ENCODE measurements around the gene LIPC. TPM values are rescaled to one million over a fixed set of nuclear protein-coding genes. Genes with fewer than 3 reads are reported as not detected.

The LIPC gene
- total RNA-seq, 1 donor from 2014 or later: 1.0 TPM

DNA sequence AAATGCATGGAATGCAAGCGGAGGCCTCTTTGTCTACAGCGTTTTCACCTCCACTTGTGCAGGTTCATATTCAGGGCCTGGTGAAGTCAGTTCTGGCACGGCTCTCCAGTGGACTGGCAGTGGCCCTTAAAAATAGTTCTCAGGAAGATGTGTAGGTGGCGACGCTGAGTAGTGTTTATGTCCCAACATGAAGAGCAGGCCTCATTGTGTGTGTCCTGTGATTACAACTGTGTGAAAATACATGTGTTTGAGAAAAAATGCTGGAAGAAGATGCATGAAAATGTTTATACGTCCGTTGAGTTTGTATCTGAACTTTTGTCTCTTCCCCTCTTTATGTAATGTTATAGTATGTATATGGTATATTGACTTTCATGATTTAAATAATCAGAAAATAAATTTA is 7.2 kb downstream of the LIPC start:
- intact Hi-C loops (cut with DNase I): no loop called here
- TF ChIP-seq, protein P1, sequence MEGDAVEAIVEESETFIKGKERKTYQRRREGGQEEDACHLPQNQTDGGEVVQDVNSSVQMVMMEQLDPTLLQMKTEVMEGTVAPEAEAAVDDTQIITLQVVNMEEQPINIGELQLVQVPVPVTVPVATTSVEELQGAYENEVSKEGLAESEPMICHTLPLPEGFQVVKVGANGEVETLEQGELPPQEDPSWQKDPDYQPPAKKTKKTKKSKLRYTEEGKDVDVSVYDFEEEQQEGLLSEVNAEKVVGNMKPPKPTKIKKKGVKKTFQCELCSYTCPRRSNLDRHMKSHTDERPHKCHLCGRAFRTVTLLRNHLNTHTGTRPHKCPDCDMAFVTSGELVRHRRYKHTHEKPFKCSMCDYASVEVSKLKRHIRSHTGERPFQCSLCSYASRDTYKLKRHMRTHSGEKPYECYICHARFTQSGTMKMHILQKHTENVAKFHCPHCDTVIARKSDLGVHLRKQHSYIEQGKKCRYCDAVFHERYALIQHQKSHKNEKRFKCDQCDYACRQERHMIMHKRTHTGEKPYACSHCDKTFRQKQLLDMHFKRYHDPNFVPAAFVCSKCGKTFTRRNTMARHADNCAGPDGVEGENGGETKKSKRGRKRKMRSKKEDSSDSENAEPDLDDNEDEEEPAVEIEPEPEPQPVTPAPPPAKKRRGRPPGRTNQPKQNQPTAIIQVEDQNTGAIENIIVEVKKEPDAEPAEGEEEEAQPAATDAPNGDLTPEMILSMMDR (IDR thresholded peaks at IDR 0.05): peak; percentile 33
- DNase-seq (no peak), ATAC-seq (peak; percentile 54 to 56)
- H3K9me3 ChIP-seq: no peaks in the 10 kb centered on the region
- no peaks in the 10 kb centered on the region for H3K27me3 ChIP-seq (ENCODE audit: low read depth)
- no peaks in the 10 kb centered on the region for H3K36me3 ChIP-seq
- H3K4me3 ChIP-seq: no peak overlapping the region
- peaks cover 31% of the 10 kb centered on the region for H3K4me1 ChIP-seq
- H3K27ac ChIP-seq: no peak overlapping the region

DNA sequence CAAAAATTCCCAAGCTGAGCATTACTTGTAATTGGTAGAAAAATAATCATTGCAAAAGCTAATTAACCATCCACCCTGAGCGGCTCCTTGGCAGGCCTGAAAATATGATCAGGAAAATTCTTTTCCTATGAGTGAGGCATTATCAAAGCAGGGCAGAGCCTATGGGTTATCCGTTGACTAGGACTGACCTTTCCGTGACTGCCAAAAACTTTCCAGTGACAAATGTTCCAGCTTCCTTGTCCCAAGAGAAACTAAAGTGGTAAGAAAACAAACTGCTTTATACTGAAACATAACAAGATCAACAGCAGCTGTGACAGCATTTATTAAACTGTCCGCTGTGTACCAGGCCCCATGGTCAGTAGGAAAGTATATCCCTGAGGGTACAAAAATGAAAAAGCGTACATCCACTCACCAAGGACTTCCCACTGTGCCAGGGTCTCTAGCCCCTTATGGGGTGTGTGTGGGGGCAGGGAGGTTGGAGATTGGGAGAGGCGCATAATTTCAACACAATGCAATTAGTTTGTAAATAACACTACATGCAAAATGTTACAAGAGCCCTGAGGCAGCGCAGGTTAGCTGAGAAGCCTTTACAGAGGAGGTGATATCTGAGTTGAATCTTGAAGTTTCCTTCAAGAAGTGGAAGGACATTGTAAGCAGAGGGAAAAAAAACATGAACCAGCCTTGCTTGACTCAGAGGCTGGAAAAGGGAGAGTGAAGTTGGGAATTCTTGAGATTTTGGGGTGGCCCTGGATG is 8.5 kb downstream of the LIPC start:
- H3K4me1 ChIP-seq: peaks cover 27% of the 10 kb centered on the region
- ATAC-seq: peak; percentile 73 to 85
- H3K4me3 ChIP-seq: no peak overlapping the region
- TF ChIP-seq, protein P1 (IDR thresholded peaks at IDR 0.05): no peak
- intact Hi-C loops (cut with DNase I): no loop called here
- no peaks in the 10 kb centered on the region for H3K9me3 ChIP-seq
- DNase-seq: no peak
- H3K27me3 ChIP-seq (ENCODE audit: low read depth): no peaks in the 10 kb centered on the region
- H3K27ac ChIP-seq: peak overlapping the region; percentile 79
- no peaks in the 10 kb centered on the region for H3K36me3 ChIP-seq

GRCh38 chr15:58440922-58441321 is 9.1 kb downstream of the LIPC start:
- Histone ChIP-seq H3K36me3 (no peaks in the 10 kb centered on the region), H3K27me3 (ENCODE audit: low read depth) (no peaks in the 10 kb centered on the region), H3K4me3 (no peak overlapping the region), H3K9me3 (no peaks in the 10 kb centered on the region), H3K4me1 (peaks cover 27% of the 10 kb centered on the region), H3K27ac (peak overlapping the region; percentile 79)
- DNase-seq: peak; percentile 66
- TF ChIP-seq, protein P1 (IDR thresholded peaks at IDR 0.05): no peak
- ATAC-seq: peak; percentile 72 to 77
- intact Hi-C loops (cut with DNase I): no loop called here

GRCh38 chr15:58441376-58442070 is 9.7 kb downstream of the LIPC start:
- Histone ChIP-seq H3K27ac (peak overlapping the region; percentile 79), H3K4me1 (peaks cover 27% of the 10 kb centered on the region), H3K4me3 (no peak overlapping the region), H3K36me3 (no peaks in the 10 kb centered on the region), H3K27me3 (ENCODE audit: low read depth) (no peaks in the 10 kb centered on the region), H3K9me3 (no peaks in the 10 kb centered on the region)
- intact Hi-C loops (cut with DNase I): no loop called here
- TF ChIP-seq, protein P1 (IDR thresholded peaks at IDR 0.05): no peak
- no peak for ATAC-seq
- DNase-seq: no peak

DNA sequence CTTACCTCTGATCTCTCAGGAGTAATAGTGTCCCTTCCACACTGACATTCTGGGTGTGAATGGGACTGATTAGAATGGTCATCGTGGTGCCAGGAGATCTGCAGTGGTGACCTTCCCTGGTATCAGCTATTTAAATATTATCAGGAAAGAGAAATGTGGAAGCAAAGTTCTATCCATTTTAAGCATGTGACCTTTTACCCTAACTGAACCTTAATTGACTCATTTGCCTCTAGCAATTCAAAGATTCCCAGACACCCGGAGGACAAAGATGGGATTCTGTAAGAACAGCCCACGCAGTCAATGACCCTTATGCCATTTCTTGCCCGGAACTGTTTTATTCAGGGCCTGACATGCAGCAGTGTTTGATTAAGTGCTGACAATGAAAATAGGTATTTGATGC is 10.3 kb downstream of the LIPC start:
- no peaks in the 10 kb centered on the region for H3K9me3 ChIP-seq
- TF ChIP-seq, protein P1 (IDR thresholded peaks at IDR 0.05): no peak
- no peak for ATAC-seq
- H3K27ac ChIP-seq: no peak overlapping the region
- H3K36me3 ChIP-seq: no peaks in the 10 kb centered on the region
- peaks cover 27% of the 10 kb centered on the region for H3K4me1 ChIP-seq
- no peak for DNase-seq
- H3K27me3 ChIP-seq (ENCODE audit: low read depth): no peaks in the 10 kb centered on the region
- H3K4me3 ChIP-seq: no peak overlapping the region
- intact Hi-C loops (cut with DNase I): no loop called here
